Neural progenitor cell (in vitro differentiated cells): ENCODE data around the gene GLS.

Experiments
- EZH2 ChIP-seq: fragments of 200-600 bp; sonication (generic); IDR thresholded peaks from 2 replicates; pipeline ENCODE4 v1.6.1; 2017; ENCODE audit warnings: antibody characterized with exemption, mild to moderate bottlenecking, moderate library complexity
- EZH2phosphoT487 ChIP-seq: fragments of 200-600 bp; sonication (generic); IDR thresholded peaks from 2 replicates; pipeline ENCODE4 v1.6.1; 2017; ENCODE audit warnings: antibody characterized with exemption
- TF ChIP-seq, protein P1 (sequence below): fragments of 200-600 bp; sonication (generic); IDR thresholded peaks from 2 replicates; pipeline ENCODE4 v1.5.1; 2017; ENCODE audit warnings: antibody characterized with exemption, mild to moderate bottlenecking

- TF ChIP-seq, protein P1, sequence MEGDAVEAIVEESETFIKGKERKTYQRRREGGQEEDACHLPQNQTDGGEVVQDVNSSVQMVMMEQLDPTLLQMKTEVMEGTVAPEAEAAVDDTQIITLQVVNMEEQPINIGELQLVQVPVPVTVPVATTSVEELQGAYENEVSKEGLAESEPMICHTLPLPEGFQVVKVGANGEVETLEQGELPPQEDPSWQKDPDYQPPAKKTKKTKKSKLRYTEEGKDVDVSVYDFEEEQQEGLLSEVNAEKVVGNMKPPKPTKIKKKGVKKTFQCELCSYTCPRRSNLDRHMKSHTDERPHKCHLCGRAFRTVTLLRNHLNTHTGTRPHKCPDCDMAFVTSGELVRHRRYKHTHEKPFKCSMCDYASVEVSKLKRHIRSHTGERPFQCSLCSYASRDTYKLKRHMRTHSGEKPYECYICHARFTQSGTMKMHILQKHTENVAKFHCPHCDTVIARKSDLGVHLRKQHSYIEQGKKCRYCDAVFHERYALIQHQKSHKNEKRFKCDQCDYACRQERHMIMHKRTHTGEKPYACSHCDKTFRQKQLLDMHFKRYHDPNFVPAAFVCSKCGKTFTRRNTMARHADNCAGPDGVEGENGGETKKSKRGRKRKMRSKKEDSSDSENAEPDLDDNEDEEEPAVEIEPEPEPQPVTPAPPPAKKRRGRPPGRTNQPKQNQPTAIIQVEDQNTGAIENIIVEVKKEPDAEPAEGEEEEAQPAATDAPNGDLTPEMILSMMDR, result no peak
- TF ChIP-seq EZH2phosphoT487 (no peak), EZH2 (no peak)
Observed at GRCh38 chr2:190879474-190880377, 895 bp upstream of the GLS start.
